Epithelial cell of esophagus (primary cell): ENCODE data around the gene TMEM40.

ENCODE experiments used
- DNase-seq: peaks from one replicate; pipeline ENCODE4 v3.0.0; 2010; ENCODE audit warnings: low read depth
- H3K4me3 ChIP-seq: 2 replicates; pipeline ENCODE4 v1.5.1; 2011; ENCODE audit warnings: mild to moderate bottlenecking, low read length, control low read depth
- TF ChIP-seq, protein P1 (sequence below): IDR thresholded peaks from 2 replicates; pipeline ENCODE4 v1.5.1; 2011; ENCODE audit warnings: low read depth, mild to moderate bottlenecking, low read length, control low read depth, inconsistent platforms; ENCODE audit not compliant: insufficient read depth; ENCODE audit errors: missing control alignments

The TMEM40 gene

GRCh38 chr3:12764171-12764776, 5.2 kb upstream of the TMEM40 start:
- no peak overlapping the region for H3K4me3 ChIP-seq
- TF ChIP-seq, protein P1, sequence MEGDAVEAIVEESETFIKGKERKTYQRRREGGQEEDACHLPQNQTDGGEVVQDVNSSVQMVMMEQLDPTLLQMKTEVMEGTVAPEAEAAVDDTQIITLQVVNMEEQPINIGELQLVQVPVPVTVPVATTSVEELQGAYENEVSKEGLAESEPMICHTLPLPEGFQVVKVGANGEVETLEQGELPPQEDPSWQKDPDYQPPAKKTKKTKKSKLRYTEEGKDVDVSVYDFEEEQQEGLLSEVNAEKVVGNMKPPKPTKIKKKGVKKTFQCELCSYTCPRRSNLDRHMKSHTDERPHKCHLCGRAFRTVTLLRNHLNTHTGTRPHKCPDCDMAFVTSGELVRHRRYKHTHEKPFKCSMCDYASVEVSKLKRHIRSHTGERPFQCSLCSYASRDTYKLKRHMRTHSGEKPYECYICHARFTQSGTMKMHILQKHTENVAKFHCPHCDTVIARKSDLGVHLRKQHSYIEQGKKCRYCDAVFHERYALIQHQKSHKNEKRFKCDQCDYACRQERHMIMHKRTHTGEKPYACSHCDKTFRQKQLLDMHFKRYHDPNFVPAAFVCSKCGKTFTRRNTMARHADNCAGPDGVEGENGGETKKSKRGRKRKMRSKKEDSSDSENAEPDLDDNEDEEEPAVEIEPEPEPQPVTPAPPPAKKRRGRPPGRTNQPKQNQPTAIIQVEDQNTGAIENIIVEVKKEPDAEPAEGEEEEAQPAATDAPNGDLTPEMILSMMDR = no peak
- DNase-seq = no peak

DNA sequence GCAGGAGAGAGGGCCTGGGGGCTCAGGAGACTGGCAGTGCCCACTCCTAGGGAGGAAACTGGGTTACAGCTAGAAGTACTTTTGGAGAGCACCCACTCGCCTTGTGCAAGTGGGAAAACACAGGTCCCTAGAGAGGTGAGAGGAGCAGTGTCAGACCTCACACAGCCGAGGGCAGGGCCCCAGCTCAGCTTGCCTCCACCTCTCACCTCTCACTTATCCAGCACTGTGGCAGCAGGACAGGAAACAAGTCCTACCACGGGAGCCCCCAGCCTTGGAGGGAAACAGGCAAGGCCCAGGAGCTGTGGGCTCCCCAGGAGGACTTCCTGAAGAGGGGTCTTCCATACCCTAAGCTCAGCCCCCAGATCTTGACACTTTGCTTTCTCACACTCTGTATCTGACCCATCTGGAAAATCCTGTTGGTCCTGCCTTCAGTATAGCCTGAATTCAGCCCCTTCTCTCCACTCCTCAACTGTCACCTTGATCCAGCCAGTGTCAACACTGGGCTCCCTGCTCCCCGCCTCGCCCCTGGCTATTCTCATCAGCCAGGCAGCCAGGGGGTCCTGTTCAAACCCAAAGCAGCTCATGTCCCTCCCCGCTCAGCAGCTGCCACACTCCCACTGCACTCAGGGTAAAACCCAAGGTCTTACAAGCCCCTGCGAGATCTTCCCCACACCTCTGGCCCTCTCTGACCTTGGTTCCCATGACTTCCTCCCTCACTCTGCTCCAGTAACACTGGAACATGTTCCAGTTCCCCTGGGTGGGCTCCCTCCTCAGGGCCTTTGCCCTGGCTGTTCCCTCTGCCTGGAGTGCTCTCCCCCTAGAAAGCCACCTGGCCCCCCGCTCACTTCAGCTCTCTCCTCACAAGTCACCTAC, 870 bp upstream of the TMEM40 start:
- DNase-seq = peak; percentile 70
- no peak overlapping the region for H3K4me3 ChIP-seq
- TF ChIP-seq, protein P1 = no peak

- H3K4me3 ChIP-seq = peak overlapping the region; percentile 77
- DNase-seq = peak; percentile 56
- TF ChIP-seq, protein P1 = no peak
These were observed 856 bp downstream of the TMEM40 start for GRCh38 chr3:12758025-12758781.

DNA sequence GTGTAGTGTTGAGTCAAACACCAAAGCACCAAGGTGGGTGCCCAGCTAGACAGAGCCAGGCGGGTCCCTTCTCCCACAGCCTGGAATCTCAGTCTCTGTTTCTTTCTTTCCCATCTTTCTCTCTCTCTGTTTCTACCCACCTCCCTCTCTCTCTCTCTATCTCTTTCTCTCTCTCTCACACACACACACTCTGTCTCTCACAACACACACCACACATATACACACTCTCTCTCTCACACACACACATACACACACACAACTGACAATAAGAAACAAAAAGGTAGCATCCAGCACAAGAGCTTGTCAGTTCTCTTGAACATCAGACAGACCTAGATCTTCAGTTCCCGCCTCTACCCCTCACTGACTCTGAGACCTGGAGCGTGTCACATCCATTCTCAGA, 2.4 kb downstream of the TMEM40 start:
- TF ChIP-seq, protein P1 = no peak
- peak overlapping the region; percentile 45 for H3K4me3 ChIP-seq
- no peak for DNase-seq

GRCh38 chr3:12756175-12756574, 2.9 kb downstream of the TMEM40 start:
- DNase-seq = no peak
- peak overlapping the region; percentile 45 for H3K4me3 ChIP-seq
- TF ChIP-seq, protein P1 = no peak

- peak overlapping the region; percentile 45 for H3K4me3 ChIP-seq
- TF ChIP-seq, protein P1 = no peak
- DNase-seq = no peak
These were observed 3.3 kb downstream of the TMEM40 start for GRCh38 chr3:12755754-12756153.
